HG02623 (cell line): ENCODE data around the gene ERMARD.
"Not testable (repeated sequence)": the region's sequence is repeated elsewhere in the genome, so short reads cannot be mapped to it uniquely, and the experiment has no call there.

ENCODE experiments used
- ATAC-seq: cut with Tn5 transposase; IDR thresholded peaks from one replicate; pipeline ENCODE4 v1.9.1; 2021; ENCODE audit warnings: moderate library complexity; ENCODE audit not compliant: unreplicated experiment

Gene ERMARD

GRCh38 chr6:169738204-169738975, 13.0 kb upstream of the ERMARD start:
- no peak for ATAC-seq

- ATAC-seq = no peak
These were observed 12.4 kb upstream of the ERMARD start for GRCh38 chr6:169738976-169739529.

- ATAC-seq = no peak
These were observed 10.1 kb upstream of the ERMARD start for GRCh38 chr6:169741344-169741743.

GRCh38 chr6:169745405-169745804, 6.0 kb upstream of the ERMARD start:
- ATAC-seq = no peak

GRCh38 chr6:169746556-169746955, 4.9 kb upstream of the ERMARD start:
- no peak for ATAC-seq

GRCh38 chr6:169752074-169752623, 727 bp downstream of the ERMARD start:
- no peak for ATAC-seq

- ATAC-seq = no peak
These were observed 3.7 kb downstream of the ERMARD start for GRCh38 chr6:169755162-169755561.

GRCh38 chr6:169763308-169763707, 11.9 kb downstream of the ERMARD start:
- ATAC-seq = no peak

GRCh38 chr6:169763881-169764280, 12.5 kb downstream of the ERMARD start:
- ATAC-seq = no peak

GRCh38 chr6:169765789-169766188, 14.4 kb downstream of the ERMARD start:
- not testable (repeated sequence) for ATAC-seq

- no peak for ATAC-seq
These were observed 14.8 kb downstream of the ERMARD start for GRCh38 chr6:169766232-169766631.

- ATAC-seq = no peak
These were observed 15.7 kb downstream of the ERMARD start for GRCh38 chr6:169766921-169767736.

- no peak for ATAC-seq
These were observed 22.9 kb downstream of the ERMARD start for GRCh38 chr6:169774347-169774746.

GRCh38 chr6:169775321-169775720, 23.9 kb downstream of the ERMARD start:
- no peak for ATAC-seq

- ATAC-seq = no peak
These were observed 25.0 kb downstream of the ERMARD start for GRCh38 chr6:169776379-169776778.

GRCh38 chr6:169777896-169778295, 26.5 kb downstream of the ERMARD start:
- no peak for ATAC-seq

GRCh38 chr6:169778646-169779045, 27.2 kb downstream of the ERMARD start:
- ATAC-seq = no peak

GRCh38 chr6:169779092-169779815, 27.8 kb downstream of the ERMARD start:
- no peak for ATAC-seq

- no peak for ATAC-seq
These were observed 28.5 kb downstream of the ERMARD start for GRCh38 chr6:169779896-169780295.

GRCh38 chr6:169780571-169781091, 29.2 kb downstream of the ERMARD start:
- ATAC-seq = no peak

- ATAC-seq = no peak
These were observed 31.5 kb downstream of the ERMARD start for GRCh38 chr6:169782966-169783365.
